K562 (cell line): ENCODE results near the gene INTS1.

Source experiments
- E2F6 ChIP-seq, 2 experiments: IDR thresholded peaks; 2 replicates each; pipeline ENCODE4 v1.6.1; 2011; ENCODE audit warnings: borderline replicate concordance in 1 of 2, control low read depth in 1 of 2, low read depth in 1 of 2, low read length in 1 of 2, mild to moderate bottlenecking in 1 of 2, mixed read lengths in 1 of 2, moderate library complexity in 1 of 2; ENCODE audit not compliant: insufficient read depth in 1 of 2, insufficient read length in 1 of 2, poor library complexity in 1 of 2, severe bottlenecking in 1 of 2; ENCODE audit errors: extremely low read depth in 1 of 2
- POLR2A ChIP-seq: fragments of 450-650 bp; conservative IDR thresholded peaks from 2 replicates; pipeline ENCODE4 v1.6.1; 2016
- ZFP36 ChIP-seq: fragments of 150-350 bp; IDR thresholded peaks from 2 replicates; pipeline ENCODE4 v1.6.1; 2018; ENCODE audit warnings: low read length, low read depth; ENCODE audit not compliant: partially characterized antibody
- ZNF347 ChIP-seq: fragments of 450-650 bp; formaldehyde crosslinking; IDR thresholded peaks from 2 replicates; pipeline ENCODE4 v1.4.0; 2020; ENCODE audit warnings: low read depth, mild to moderate bottlenecking, moderate library complexity

- TF ChIP-seq POLR2A (no peak), ZNF347 (no peak), ZFP36 (no peak), E2F6 (IDR thresholded peaks at IDR 0.05; ENCODE audit: borderline replicate concordance in 1 of 2, extremely low read depth in 1 of 2, insufficient read depth in 1 of 2, insufficient read length in 1 of 2, low read depth in 1 of 2, low read length in 1 of 2, poor library complexity in 1 of 2, severe bottlenecking in 1 of 2) (no peak)
These were observed 10.8 kb upstream of the INTS1 start for GRCh38 chr7:1514995-1515401.
